Suprapubic skin (tissue), 3 donors: Measurements from ENCODE around the gene RALB.

Experiments
- POLR2AphosphoS5 ChIP-seq, 3 donors: sonication (generic); formaldehyde crosslinking; IDR thresholded peaks; one replicate each; pipeline ENCODE4 v1.6.1; 2017; ENCODE audit warnings: antibody characterized with exemption in 3 of 3
- TF ChIP-seq, protein P1 (sequence below), 2 donors: fragments of 200-600 bp in 1 of 2; fragments of 450-650 bp in 1 of 2; sonication (generic) in 1 of 2; IDR thresholded peaks; one replicate each; pipeline ENCODE4 v1.5.1; 2016 to 2019; ENCODE audit warnings: antibody characterized with exemption in 2 of 2, mild to moderate bottlenecking in 1 of 2, moderate library complexity in 1 of 2

DNA sequence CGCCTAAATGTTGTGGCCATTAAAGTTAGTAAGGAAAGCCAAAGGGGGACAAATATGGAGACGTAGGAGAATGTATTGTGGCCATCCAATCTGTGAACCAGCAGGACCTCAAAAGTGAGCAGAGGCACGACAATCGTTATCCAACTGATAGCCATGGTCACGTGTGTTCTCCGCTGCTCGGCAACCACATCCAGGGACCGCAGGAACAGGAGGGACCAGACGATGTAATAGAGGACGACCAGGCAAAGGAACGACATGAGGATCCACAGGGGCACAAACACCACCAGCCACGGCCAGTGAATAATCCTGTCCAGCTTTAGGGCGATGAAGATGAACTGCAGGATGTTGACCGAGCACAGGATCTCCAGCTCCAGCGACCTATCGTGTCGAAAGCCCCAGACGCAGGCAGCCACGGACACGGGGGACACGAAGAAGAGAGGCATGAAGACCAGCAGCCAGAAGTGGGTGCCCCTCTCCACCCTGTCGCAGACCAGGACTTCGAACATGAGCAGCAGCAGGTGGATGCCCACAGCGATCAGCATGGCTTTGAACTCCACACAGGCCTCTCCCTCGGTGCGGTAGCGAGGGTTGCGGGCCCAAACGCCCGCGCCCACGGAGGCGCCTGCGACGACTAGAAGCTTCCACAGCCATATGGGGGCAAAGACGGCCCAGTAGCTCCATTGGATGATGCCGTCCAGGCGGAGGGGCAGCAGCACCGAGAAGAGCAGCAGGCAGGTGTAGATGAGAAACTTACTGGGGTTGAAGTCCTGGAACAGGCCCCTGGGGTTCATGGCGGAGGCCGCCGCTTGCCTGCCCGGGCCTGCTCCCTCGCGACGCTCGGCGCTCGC lies 30.2 kb upstream of the RALB start:
- TF ChIP-seq, protein P1, sequence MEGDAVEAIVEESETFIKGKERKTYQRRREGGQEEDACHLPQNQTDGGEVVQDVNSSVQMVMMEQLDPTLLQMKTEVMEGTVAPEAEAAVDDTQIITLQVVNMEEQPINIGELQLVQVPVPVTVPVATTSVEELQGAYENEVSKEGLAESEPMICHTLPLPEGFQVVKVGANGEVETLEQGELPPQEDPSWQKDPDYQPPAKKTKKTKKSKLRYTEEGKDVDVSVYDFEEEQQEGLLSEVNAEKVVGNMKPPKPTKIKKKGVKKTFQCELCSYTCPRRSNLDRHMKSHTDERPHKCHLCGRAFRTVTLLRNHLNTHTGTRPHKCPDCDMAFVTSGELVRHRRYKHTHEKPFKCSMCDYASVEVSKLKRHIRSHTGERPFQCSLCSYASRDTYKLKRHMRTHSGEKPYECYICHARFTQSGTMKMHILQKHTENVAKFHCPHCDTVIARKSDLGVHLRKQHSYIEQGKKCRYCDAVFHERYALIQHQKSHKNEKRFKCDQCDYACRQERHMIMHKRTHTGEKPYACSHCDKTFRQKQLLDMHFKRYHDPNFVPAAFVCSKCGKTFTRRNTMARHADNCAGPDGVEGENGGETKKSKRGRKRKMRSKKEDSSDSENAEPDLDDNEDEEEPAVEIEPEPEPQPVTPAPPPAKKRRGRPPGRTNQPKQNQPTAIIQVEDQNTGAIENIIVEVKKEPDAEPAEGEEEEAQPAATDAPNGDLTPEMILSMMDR (IDR thresholded peaks at IDR 0.05): no peak
- peak in 1 of 3 donors; percentile 0 for TF ChIP-seq POLR2AphosphoS5 (IDR thresholded peaks at IDR 0.05)
